Effector memory CD8-positive, alpha-beta T cell (primary cell): ENCODE data around the gene CRISPLD2.

ENCODE experiments used
- ATAC-seq: fragments of 150-1000 bp; cut with Tn5 transposase; replicated peaks from 2 replicates; pipeline ENCODE4 v1.10.0; 2021; ENCODE audit warnings: mild to moderate bottlenecking, moderate library complexity
- DNase-seq, 3 experiments: peaks; one replicate each; pipeline ENCODE4 v3.0.0; 2021
- H3K27ac Mint-ChIP-seq, 2 donors: one replicate each; pipeline ENCODE4 v1.8.0; 2022; ENCODE audit warnings: mild to moderate bottlenecking in 2 of 2, mixed read lengths in 2 of 2, moderate library complexity in 2 of 2
- H3K27me3 Mint-ChIP-seq, 2 donors: one replicate each; pipeline ENCODE4 v1.8.0; 2022; ENCODE audit warnings: mixed read lengths in 2 of 2
- H3K36me3 Mint-ChIP-seq: one replicate; pipeline ENCODE4 v1.8.0; 2022; ENCODE audit warnings: mild to moderate bottlenecking, moderate library complexity, mixed read lengths; ENCODE audit not compliant: insufficient read depth
- H3K4me1 Mint-ChIP-seq, 2 donors: one replicate each; pipeline ENCODE4 v1.8.0; 2022; ENCODE audit warnings: low read depth in 2 of 2, mixed read lengths in 2 of 2
- H3K4me3 Mint-ChIP-seq, 2 donors: one replicate each; pipeline ENCODE4 v1.8.0; 2022; ENCODE audit warnings: mild to moderate bottlenecking in 2 of 2, mixed read lengths in 2 of 2, moderate library complexity in 2 of 2
- H3K9me3 Mint-ChIP-seq, 2 donors: one replicate each; pipeline ENCODE4 v1.8.0; 2022; ENCODE audit warnings: mixed read lengths in 2 of 2

The CRISPLD2 gene

DNA sequence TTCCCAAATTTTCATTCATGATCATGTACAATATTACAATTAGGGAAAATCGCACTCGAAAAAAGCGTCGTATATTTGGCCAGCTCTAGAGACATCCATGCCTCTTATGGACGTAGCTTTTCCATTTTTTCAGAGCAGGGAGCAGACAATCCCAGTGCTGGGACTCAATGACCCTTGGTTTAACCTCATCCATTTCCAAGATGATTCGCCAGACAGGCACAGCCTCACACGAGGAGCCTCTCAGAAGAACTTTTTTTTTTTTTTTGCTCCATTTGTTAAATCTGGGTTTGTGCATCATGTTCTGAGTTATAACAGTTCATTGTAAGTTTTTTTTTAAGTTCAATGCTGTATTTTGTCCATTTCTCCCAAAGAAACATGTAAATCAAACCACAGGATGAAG lies 99.5 kb downstream of the CRISPLD2 start:
- no peak overlapping the region for H3K4me3 Mint-ChIP-seq
- no peaks in the 10 kb centered on the region for H3K36me3 Mint-ChIP-seq
- peaks cover 39 to 68% of the 10 kb centered on the region in 2 donors for H3K27me3 Mint-ChIP-seq

DNA sequence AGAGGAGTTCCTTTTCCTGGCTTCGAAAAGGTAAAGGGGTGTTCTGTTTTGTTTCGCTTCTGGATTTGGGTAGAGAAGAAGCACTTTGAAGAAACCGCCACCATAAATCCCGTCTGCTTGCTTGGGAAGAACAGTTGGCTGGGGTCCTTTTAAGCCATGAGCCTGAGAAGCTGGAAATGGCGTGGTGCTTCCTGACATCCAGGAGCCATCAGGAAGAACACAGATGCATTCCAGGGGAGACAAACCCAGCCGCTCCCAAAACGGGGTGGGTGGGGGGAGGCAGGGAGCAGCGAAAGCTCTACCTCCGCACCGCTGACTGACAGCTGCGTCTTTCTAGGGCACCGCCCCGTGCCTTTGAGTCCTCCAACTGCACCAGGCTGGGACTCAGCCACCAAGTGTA lies 99.9 kb downstream of the CRISPLD2 start:
- H3K27ac Mint-ChIP-seq: no peak overlapping the region
- H3K36me3 Mint-ChIP-seq: no peaks in the 10 kb centered on the region
- H3K27me3 Mint-ChIP-seq: peaks cover 39 to 68% of the 10 kb centered on the region in 2 donors
- H3K9me3 Mint-ChIP-seq: no peaks in the 10 kb centered on the region
- H3K4me1 Mint-ChIP-seq: peaks cover 0 to 2% of the 10 kb centered on the region in 2 donors
- DNase-seq (no peak), ATAC-seq (no peak)
- no peak overlapping the region for H3K4me3 Mint-ChIP-seq

More for the DNA sequence above, 99.5 kb downstream of the CRISPLD2 start:
- no peak for DNase-seq
- H3K4me1 Mint-ChIP-seq: peaks cover 0 to 2% of the 10 kb centered on the region in 2 donors
- no peak overlapping the region for H3K27ac Mint-ChIP-seq
- no peaks in the 10 kb centered on the region for H3K9me3 Mint-ChIP-seq
- no peak for ATAC-seq

DNA sequence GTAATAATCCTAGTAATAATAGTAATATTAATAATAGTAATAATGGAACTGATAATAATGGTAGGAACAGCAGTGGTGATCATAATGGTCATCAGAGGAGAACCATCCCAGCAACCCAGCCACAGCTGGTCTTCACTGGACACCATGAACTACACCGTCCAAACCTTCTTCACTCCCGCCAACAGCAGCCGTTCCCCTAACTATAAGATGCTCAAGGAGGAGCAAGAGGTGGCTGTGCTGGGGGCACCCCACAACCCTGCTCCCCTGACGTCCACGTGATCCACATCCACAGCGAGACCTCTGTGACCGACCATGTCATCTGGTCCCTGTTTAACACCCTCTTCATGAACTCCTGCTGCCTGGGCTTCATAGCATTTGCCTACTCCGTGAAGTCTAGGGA lies 100.5 kb downstream of the CRISPLD2 start:
- Mint-ChIP-seq H3K4me1 (peaks cover 0 to 2% of the 10 kb centered on the region in 2 donors), H3K9me3 (no peaks in the 10 kb centered on the region), H3K27ac (no peak overlapping the region), H3K36me3 (no peaks in the 10 kb centered on the region), H3K4me3 (no peak overlapping the region), H3K27me3 (peaks cover 42 to 69% of the 10 kb centered on the region in 2 donors)
- DNase-seq (no peak), ATAC-seq (no peak)

DNA sequence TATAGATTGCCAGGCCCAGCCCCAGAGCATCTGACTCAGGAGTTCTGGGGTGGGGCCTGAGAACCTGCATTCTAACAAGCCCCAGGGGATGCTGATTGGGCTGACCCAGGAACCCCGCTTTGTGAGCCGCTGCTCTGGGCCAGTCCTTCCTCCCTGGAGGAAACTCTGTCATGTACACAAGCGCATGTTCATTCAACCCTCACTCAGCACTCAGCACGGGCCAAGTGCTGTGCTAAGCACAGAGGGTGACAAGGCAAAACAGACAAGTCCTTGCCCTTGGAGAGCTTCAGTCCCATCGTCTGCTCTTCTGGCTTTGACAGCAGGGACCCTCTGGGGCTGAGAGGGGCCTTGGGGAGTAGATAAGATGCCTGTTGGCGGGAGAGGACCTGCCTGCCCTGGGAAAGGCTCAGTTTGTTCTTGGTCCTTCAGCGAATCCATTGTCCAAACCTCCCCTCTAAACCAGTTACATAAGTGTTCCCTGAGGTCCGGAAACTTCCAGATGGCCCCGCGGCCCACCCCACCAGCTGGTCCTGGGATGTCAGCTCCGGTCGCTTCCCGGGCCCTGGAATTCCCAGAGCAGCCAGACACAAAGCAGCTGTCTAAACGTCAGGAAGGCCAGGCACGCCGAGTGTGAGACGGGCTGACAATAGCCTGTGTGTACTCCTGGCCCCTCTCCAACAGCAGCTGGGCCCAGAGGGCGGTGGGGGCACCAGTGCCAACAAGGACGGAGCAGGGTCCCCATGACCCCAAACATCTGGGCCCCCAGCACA lies 102.8 kb downstream of the CRISPLD2 start:
- Mint-ChIP-seq H3K27ac (no peak overlapping the region), H3K9me3 (no peaks in the 10 kb centered on the region), H3K4me3 (no peak overlapping the region), H3K4me1 (no peaks in the 10 kb centered on the region), H3K36me3 (no peaks in the 10 kb centered on the region), H3K27me3 (peaks cover 25 to 52% of the 10 kb centered on the region in 2 donors)
- ATAC-seq (no peak), DNase-seq (no peak)

DNA sequence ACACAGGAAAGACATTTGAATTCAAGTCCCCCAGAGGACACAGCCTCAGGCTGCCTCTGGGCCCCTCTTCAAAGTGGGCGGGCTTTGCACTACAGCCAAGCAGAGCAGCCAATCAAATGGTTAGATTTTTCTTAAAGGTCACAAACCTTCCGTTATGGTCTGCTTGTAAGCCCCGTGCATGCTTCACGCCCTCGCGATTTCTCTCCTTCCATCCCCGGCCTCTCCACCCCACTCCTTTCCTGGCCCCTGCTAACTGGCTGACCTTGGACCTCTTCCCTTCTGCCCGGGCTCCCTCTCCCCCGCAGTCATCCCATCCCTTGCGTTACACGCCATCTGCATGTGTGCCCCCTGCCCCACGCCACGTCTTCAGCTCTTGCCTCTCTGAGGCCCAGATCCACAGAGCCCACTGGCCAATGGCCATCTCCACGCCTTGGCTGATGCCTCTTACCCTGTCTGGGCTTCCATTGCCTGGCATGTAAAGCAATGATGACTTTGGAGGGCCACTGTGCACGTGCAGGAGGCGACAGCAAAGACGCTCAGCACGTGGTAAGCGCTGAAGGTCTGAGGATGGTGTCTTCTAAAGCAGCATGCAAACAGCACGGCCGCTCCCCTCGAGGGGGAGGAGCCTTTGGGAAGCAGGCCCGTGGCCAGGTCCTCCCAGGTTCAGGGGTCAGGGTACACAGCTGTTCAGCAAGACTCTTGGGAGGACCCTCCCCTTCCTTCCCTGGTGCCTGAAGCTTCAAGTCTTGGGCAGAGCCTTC lies 104.7 kb downstream of the CRISPLD2 start:
- peaks cover 11 to 33% of the 10 kb centered on the region in 2 donors for H3K27me3 Mint-ChIP-seq
- peaks cover 2% of the 10 kb centered on the region for H3K36me3 Mint-ChIP-seq
- no peaks in the 10 kb centered on the region for H3K9me3 Mint-ChIP-seq
- peaks cover under 1 to 4% of the 10 kb centered on the region in 2 donors for H3K4me1 Mint-ChIP-seq
- no peak overlapping the region for H3K4me3 Mint-ChIP-seq
- DNase-seq: no peak
- H3K27ac Mint-ChIP-seq: no peak overlapping the region
- no peak for ATAC-seq

DNA sequence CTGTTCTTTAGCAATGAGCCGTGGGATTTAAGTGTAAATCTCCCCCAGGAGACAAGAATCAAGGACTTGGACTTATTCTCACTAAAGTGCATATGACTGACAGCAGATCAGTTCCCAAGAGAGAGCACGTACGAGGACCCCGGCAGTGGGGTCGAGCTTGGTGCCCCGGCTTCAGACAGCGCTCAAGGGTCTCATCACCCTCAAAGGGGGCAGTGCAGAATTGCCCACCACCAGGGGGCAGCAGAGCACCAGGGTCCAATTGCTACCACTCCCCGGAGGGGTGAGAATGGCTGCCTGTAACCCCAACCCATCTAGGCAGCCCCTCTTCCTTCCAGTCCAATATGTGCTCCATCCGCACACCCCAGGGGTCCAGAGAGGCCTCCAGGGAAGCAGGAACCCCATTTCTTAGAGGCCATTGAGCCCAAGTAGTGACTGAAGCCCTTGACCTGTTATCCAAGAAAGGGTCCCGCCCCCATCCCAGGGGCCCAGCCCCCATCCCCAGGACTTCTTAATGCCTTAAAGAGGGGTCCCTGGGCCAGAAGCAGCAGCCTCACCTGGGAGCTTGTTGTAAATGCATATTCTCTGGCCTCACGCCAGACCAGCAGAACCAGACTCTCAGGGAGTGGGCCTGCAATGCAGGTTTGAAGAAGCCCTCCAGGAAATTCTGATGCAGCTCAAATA lies 105.4 kb downstream of the CRISPLD2 start:
- Mint-ChIP-seq H3K27me3 (peaks cover 8 to 25% of the 10 kb centered on the region in 2 donors), H3K4me3 (no peak overlapping the region), H3K36me3 (peaks cover 3% of the 10 kb centered on the region), H3K4me1 (peaks cover 3 to 6% of the 10 kb centered on the region in 2 donors), H3K9me3 (no peaks in the 10 kb centered on the region), H3K27ac (no peak overlapping the region)
- ATAC-seq (peak; percentile 26), DNase-seq (peak; percentile 46 to 59 (median 52))

DNA sequence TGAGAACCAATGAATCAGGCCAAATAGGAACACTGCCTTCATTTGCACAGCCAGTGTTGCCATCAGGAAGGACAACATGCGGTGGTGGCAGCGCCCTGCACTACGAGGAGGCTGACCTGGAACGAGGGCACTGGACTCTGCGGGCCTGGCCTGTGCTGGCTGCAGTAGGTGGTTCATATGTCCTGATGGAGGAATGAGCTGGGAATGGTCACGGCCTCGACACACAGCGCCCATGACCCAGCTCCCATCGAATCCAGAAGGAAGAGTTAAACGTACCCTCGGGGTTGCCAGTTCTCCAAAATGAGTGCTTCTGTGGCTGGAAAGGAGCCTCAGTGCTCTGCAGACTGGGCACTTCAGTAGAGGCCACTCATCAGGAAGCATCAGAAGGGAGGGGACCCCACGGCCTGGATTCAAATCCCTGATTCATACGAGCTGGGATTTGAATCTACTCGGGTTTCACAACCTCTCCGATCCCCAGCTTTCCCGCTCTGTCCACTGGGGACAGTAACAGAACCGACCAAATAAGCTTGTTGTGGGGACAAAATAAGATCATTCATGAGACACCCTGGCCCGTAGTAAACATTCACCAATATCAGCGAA lies 106.1 kb downstream of the CRISPLD2 start:
- peaks cover 3% of the 10 kb centered on the region for H3K36me3 Mint-ChIP-seq
- DNase-seq: no peak

DNA sequence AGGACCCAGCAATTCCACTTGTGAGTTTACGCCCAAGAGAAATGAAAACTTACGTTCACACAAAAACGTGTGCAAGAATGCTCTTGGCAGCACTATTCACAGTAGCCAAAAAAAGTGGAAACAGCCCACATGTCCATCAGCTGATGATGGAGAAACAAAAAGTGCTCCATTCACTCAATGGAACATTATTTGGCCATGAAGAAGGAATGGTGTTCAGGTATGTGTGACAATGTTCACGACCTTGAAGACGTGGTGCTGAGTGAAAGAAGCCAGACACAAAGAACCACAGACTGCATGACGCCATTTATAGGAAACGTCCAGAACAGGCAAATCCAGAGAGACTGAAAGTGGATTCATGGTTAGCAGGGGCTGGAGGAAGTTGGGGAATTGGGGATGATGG lies 106.7 kb downstream of the CRISPLD2 start:
- no peak overlapping the region for H3K27ac Mint-ChIP-seq
- peaks cover 8 to 17% of the 10 kb centered on the region in 2 donors for H3K27me3 Mint-ChIP-seq
- H3K4me3 Mint-ChIP-seq: no peak overlapping the region
- peaks cover 3 to 6% of the 10 kb centered on the region in 2 donors for H3K4me1 Mint-ChIP-seq
- no peaks in the 10 kb centered on the region for H3K9me3 Mint-ChIP-seq
- ATAC-seq (no peak), DNase-seq (no peak)
- H3K36me3 Mint-ChIP-seq: peaks cover 3% of the 10 kb centered on the region

More for the DNA sequence above, 106.1 kb downstream of the CRISPLD2 start:
- no peak overlapping the region for H3K4me3 Mint-ChIP-seq
- no peak overlapping the region for H3K27ac Mint-ChIP-seq
- peaks cover 3 to 6% of the 10 kb centered on the region in 2 donors for H3K4me1 Mint-ChIP-seq
- no peak for ATAC-seq
- no peaks in the 10 kb centered on the region for H3K9me3 Mint-ChIP-seq
- peaks cover 8 to 19% of the 10 kb centered on the region in 2 donors for H3K27me3 Mint-ChIP-seq

DNA sequence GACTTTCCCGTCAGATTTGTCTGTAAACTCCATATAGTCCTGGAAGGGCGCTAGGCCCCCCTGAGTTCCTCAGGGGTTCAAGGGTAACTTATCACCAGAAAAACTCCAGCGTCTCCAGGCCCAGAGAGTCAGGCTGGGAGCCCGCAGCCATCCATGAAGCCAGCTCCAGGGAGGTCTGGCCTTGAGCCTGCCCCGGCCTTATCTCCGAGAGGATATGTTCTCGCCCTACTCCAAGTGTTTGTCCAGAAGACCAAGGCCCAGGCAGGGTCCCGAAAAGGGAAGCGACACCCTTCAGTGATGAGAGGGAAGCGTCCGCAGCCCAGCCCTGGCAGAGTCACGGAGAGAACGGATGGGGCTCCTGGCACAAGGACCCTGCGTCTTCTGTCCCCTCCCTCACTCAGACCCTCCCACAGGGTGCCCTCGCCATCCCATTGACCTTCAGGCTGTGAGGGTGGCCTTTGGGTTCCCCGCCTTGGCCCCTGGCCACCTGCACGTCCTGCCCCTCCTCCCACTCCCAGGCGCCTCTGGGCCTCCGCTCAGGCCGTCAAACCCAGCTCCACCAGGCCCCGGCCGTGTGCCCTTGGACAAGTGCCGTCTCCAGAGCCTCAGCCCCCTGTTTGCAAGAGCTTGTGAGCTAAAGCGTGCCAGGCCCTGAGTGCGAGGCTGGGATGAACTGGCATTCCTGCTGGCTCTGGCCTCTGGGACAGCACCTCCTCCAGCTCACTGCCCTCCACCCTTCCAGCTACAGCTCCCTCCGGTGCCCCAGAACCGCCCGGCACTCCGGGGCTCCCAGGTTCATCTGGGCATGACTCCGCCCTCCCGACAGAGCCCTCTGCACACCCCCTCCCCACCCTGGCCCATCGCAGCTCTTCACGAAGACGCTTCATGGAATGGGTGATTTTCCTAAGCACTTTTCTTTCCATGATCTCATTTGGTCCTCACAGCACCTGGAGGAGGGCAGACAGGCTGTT lies 108.1 kb downstream of the CRISPLD2 start:
- no peak for ATAC-seq
- no peak for DNase-seq
- no peak overlapping the region for H3K27ac Mint-ChIP-seq

DNA sequence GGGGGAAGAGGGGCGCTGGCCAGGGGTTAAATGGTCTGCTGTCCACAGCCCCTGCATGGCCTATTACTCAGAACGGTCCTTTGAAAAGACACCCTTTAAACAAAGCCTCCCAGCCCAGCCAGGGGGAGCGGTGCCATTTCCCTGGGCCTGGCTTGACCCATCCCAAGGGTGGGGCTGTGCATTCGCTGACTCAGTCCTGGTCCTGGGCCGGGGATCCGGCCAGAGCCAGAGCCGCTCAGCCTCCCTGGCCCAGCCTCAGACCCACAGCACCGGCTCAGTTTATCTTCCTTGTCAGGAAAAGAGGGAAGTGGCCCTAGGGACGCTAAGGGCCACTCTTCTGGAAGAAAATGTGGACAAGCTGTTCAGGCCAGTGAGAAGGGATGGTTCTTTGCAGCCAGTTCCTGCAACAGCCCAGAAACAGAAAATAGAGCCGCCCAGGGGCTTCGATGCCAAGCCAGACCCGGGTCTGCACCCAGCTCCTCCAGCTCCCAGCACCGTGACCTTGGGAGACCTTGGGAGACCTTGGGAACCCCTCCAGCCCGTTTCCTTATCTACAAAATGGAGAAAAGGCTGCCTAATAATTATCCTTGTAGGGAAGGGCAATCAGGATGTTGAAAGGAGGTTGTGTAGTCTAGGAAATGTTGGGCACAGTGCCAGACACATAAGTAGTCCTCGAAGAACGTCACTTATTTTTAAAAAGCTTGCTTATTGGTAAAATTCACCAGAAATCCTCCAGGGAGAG lies 109.1 kb downstream of the CRISPLD2 start:
- Mint-ChIP-seq H3K27ac (peak overlapping the region; percentile 60 to 76), H3K9me3 (no peaks in the 10 kb centered on the region), H3K4me1 (peaks cover 3 to 6% of the 10 kb centered on the region in 2 donors), H3K36me3 (peaks cover 3% of the 10 kb centered on the region), H3K4me3 (no peak overlapping the region), H3K27me3 (peaks cover 8 to 17% of the 10 kb centered on the region in 2 donors)
- no peak for DNase-seq
- no peak for ATAC-seq

More for the DNA sequence above, 108.1 kb downstream of the CRISPLD2 start:
- Mint-ChIP-seq H3K36me3 (peaks cover 3% of the 10 kb centered on the region), H3K27me3 (peaks cover 8 to 17% of the 10 kb centered on the region in 2 donors), H3K4me3 (no peak overlapping the region), H3K9me3 (no peaks in the 10 kb centered on the region), H3K4me1 (peaks cover 3 to 6% of the 10 kb centered on the region in 2 donors)

DNA sequence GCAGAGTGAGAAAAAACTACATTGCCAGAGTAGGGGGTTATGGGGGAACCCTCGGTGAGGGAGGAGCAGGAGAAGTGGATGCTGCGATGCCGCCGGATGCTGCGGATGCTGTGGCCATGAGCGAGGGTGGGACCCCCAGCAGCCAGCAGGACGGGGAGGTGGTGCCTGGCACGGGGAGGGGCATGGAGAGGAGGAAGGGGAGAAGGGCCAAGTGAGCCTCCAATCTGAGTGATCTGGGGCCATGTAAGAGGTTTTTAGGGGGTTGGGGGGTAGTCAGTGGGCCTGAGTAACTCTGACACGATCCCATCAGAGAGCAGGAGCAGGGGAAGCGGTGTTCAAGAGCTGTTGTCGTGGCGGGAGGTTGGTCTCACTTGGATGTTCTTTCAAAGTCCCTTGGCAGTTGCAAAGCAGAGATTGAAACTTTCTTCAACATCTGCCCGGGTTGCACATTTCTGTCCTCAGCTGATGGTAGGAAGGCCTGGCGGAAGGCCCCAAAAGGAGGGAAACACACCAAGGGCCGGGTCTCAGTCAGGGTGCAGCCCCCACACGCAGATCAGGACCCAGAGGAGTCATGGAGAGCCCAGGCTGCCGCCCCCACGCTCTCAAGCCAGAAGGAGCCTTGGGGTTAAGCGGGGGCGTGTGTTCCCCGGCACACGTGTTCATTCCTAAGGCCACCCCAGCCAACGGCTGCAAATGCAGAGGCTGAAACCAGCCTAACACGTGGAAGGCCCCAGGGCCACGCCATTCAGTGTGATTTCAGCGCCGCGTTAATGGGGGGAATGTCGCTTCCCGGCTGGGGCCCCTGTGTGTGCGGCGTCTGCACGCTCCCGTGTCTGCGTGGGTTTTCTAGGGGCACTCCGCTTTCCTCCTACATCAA lies 109.9 kb downstream of the CRISPLD2 start:
- H3K36me3 Mint-ChIP-seq: peaks cover 3% of the 10 kb centered on the region
- no peaks in the 10 kb centered on the region for H3K9me3 Mint-ChIP-seq
- H3K4me3 Mint-ChIP-seq: no peak overlapping the region
- peaks cover 5 to 11% of the 10 kb centered on the region in 2 donors for H3K27me3 Mint-ChIP-seq
- H3K4me1 Mint-ChIP-seq: peaks cover 3 to 6% of the 10 kb centered on the region in 2 donors
- DNase-seq (no peak), ATAC-seq (peak; percentile 15)
- peak overlapping the region; percentile 60 to 76 for H3K27ac Mint-ChIP-seq
